Measurements from ENCODE around the gene FOXP4. TPM values are rescaled to one million over a fixed set of nuclear protein-coding genes. Genes with fewer than 3 reads are reported as not detected.

FOXP4 gene
- total and polyA plus RNA-seq, 2 of the 13 experiments (the other 11 are each of a cell fraction or from before 2014, with no cell fraction given): 11.0 to 12.4 TPM

DNA sequence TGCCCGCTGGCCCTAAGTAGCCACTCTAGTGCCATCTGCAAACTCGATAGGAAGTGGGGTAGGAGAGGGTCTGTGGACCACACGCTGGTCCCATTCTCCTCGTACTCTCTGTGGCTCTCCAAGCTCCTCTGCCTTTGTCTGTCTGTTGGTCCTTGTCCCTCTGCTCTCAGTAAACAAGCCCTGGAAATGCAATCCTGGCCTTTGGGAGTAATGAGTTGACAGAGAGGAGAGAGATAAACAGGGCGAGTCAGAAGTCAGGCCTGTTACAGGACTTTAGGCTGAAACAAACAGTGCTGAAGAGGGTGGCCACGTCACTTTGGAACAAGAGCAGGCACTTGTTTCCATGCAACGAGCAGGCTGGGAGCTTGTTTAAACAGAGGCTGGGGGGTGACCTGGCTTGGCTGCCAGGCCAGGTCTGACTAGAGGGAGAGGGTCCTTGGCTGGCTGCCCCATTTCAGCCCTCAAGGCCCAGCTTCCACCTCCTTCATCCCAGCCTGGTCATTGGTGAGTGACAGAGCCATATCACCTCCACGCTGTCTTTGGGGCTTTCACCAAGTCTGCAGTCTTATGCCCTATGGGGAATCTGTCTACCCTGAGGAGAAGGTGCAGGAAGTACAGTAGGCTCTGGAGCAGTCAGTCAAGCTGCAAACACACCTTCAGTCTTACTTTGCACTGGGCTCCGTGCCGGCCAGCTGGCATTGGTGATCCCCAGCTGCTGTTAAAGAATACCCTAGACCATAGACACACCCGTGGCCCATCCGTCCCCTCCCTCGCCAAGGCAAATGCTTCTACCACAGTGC lies 22.6 kb downstream of the FOXP4 start (continued):
- TF ChIP-seq REST (IDR thresholded peaks at IDR 0.05; ENCODE audit: borderline replicate concordance in 1 of 2, low read depth in 1 of 2, low read length in 2 of 2) (peak in 1 of 2 experiments; percentile 74; a peak in 1 of 4 replicates), NCOA1 (CRISPR knock-in tag; IDR thresholded peaks at IDR 0.05) (peak; percentile 9; the same call in 1 of the 2 replicates), ZNF644 (CRISPR knock-in tag; IDR thresholded peaks at IDR 0.05; ENCODE audit: low read depth) (0 out of 2 replicates have a peak, but pooled peaks have one; percentile 64), ZNF549 (CRISPR knock-in tag; IDR thresholded peaks at IDR 0.05) (no peak), ZNF431 (CRISPR knock-in tag; IDR thresholded peaks at IDR 0.05; ENCODE audit: borderline replicate concordance, low read depth) (no peak; the same call in 1 of the 2 replicates), ZBTB21 (CRISPR knock-in tag; IDR thresholded peaks at IDR 0.05) (peak; percentile 80; the same call in 1 of the 2 replicates), ETV5 (CRISPR knock-in tag; IDR thresholded peaks at IDR 0.05; ENCODE audit: borderline replicate concordance) (peak; percentile 88; the same call in 1 of the 2 replicates), SYNCRIP (IDR thresholded peaks at IDR 0.05; ENCODE audit: insufficient read depth, low read depth, low read length) (no peak), NR2F6 (IDR thresholded peaks at IDR 0.05) (peak; percentile 95), NR2F6 (CRISPR knock-in tag; IDR thresholded peaks at IDR 0.05) (peak; percentile 97), ZBTB42 (CRISPR knock-in tag; IDR thresholded peaks at IDR 0.05) (0 out of 2 replicates have a peak, but pooled peaks have one; percentile 21), FOXP4 (CRISPR knock-in tag; IDR thresholded peaks at IDR 0.05) (peak; percentile 100), HHEX (CRISPR knock-in tag; IDR thresholded peaks at IDR 0.05) (peak; percentile 84), E2F5 (CRISPR knock-in tag; conservative IDR thresholded peaks at IDR 0.05) (no peak), HIVEP1 (CRISPR knock-in tag; IDR thresholded peaks at IDR 0.05) (peak; percentile 73), YEATS2 (CRISPR knock-in tag; IDR thresholded peaks at IDR 0.05; ENCODE audit: borderline replicate concordance) (peak; percentile 73; the same call in 1 of the 2 replicates), TCF12 (IDR thresholded peaks at IDR 0.05) (no peak), TCF12 (CRISPR knock-in tag; IDR thresholded peaks at IDR 0.05) (peak; percentile 97), ZNF30 (CRISPR knock-in tag; IDR thresholded peaks at IDR 0.05) (no peak), RAD21 (CRISPR knock-in tag; IDR thresholded peaks at IDR 0.05) (peak; percentile 37; the same call in 1 of the 2 replicates), RCOR2 (CRISPR knock-in tag; IDR thresholded peaks at IDR 0.05) (peak; percentile 94), MED13 (CRISPR knock-in tag; IDR thresholded peaks at IDR 0.05) (no peak; the same call in 1 of the 2 replicates)
- TF ChIP-seq, protein P1, sequence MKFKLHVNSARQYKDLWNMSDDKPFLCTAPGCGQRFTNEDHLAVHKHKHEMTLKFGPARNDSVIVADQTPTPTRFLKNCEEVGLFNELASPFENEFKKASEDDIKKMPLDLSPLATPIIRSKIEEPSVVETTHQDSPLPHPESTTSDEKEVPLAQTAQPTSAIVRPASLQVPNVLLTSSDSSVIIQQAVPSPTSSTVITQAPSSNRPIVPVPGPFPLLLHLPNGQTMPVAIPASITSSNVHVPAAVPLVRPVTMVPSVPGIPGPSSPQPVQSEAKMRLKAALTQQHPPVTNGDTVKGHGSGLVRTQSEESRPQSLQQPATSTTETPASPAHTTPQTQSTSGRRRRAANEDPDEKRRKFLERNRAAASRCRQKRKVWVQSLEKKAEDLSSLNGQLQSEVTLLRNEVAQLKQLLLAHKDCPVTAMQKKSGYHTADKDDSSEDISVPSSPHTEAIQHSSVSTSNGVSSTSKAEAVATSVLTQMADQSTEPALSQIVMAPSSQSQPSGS (CRISPR knock-in tag; IDR thresholded peaks at IDR 0.05): peak; percentile 90; the same call in 1 of the 2 replicates

Measured in HepG2 (cell line).